Measurements from ENCODE around the gene CACNA1D. TPM values are rescaled to one million over a fixed set of nuclear protein-coding genes. Genes with fewer than 3 reads are reported as not detected.

CACNA1D gene
- total RNA-seq, 1 experiment from 2014 or later: not detected

GRCh38 chr3:53749448-53749847 lies 255.0 kb downstream of the CACNA1D start:
- H3K27me3 ChIP-seq (ENCODE audit: low read length): no peaks in the 10 kb centered on the region
- no peaks in the 10 kb centered on the region for H4K20me1 ChIP-seq (ENCODE audit: insufficient read depth, low read depth, low read length)
- H3K79me2 ChIP-seq (ENCODE audit: low read length): no peaks in the 10 kb centered on the region
- H3K4me2 ChIP-seq (ENCODE audit: low read depth, low read length, poor library complexity, severe bottlenecking): no peak overlapping the region
- H3K4me1 ChIP-seq (ENCODE audit: low read length): peaks cover 22% of the 10 kb centered on the region
- no peaks in the 10 kb centered on the region for H3K36me3 ChIP-seq (ENCODE audit: insufficient read depth, low read length)
- H3K9ac ChIP-seq (ENCODE audit: low read length): no peak overlapping the region
- DNase-seq: no peak
- no peaks in the 10 kb centered on the region for H3K9me2 ChIP-seq (replicated peaks; ENCODE audit: insufficient read depth, low read length)
- H2AFZ ChIP-seq (ENCODE audit: low read length): no peak overlapping the region
- H3K9me3 ChIP-seq (ENCODE audit: low read length): no peaks in the 10 kb centered on the region
- no peak overlapping the region for H3K4me3 ChIP-seq (ENCODE audit: low read length)
- no peak overlapping the region for H3K27ac ChIP-seq (ENCODE audit: low read length)

GRCh38 chr3:53750253-53751210 lies 256.1 kb downstream of the CACNA1D start:
- DNase-seq: no peak
- Histone ChIP-seq H3K4me3 (ENCODE audit: low read length) (no peak overlapping the region), H3K9ac (ENCODE audit: low read length) (no peak overlapping the region), H3K9me2 (replicated peaks; ENCODE audit: insufficient read depth, low read length) (no peaks in the 10 kb centered on the region), H3K27me3 (ENCODE audit: low read length) (no peaks in the 10 kb centered on the region), H2AFZ (ENCODE audit: low read length) (no peak overlapping the region), H3K79me2 (ENCODE audit: low read length) (no peaks in the 10 kb centered on the region), H3K27ac (ENCODE audit: low read length) (no peak overlapping the region), H3K4me1 (ENCODE audit: low read length) (peaks cover 22% of the 10 kb centered on the region), H3K9me3 (ENCODE audit: low read length) (no peaks in the 10 kb centered on the region), H4K20me1 (ENCODE audit: insufficient read depth, low read depth, low read length) (no peaks in the 10 kb centered on the region), H3K4me2 (ENCODE audit: low read depth, low read length, poor library complexity, severe bottlenecking) (no peak overlapping the region), H3K36me3 (ENCODE audit: insufficient read depth, low read length) (no peaks in the 10 kb centered on the region)

GRCh38 chr3:53753518-53754183 lies 259.2 kb downstream of the CACNA1D start:
- Histone ChIP-seq H2AFZ (ENCODE audit: low read length) (peak overlapping the region; percentile 30), H3K27me3 (ENCODE audit: low read length) (no peaks in the 10 kb centered on the region), H3K27ac (ENCODE audit: low read length) (no peak overlapping the region), H3K79me2 (ENCODE audit: low read length) (no peaks in the 10 kb centered on the region), H3K9me3 (ENCODE audit: low read length) (no peaks in the 10 kb centered on the region), H3K4me1 (ENCODE audit: low read length) (peaks cover 15% of the 10 kb centered on the region), H3K9me2 (replicated peaks; ENCODE audit: insufficient read depth, low read length) (no peaks in the 10 kb centered on the region), H3K9ac (ENCODE audit: low read length) (no peak overlapping the region), H3K4me3 (ENCODE audit: low read length) (no peak overlapping the region), H4K20me1 (ENCODE audit: insufficient read depth, low read depth, low read length) (no peaks in the 10 kb centered on the region), H3K4me2 (ENCODE audit: low read depth, low read length, poor library complexity, severe bottlenecking) (no peak overlapping the region), H3K36me3 (ENCODE audit: insufficient read depth, low read length) (no peaks in the 10 kb centered on the region)
- peak; percentile 56 for DNase-seq

GRCh38 chr3:53754325-53754724 lies 259.9 kb downstream of the CACNA1D start:
- H3K9ac ChIP-seq (ENCODE audit: low read length): no peak overlapping the region
- peaks cover 11% of the 10 kb centered on the region for H3K4me1 ChIP-seq (ENCODE audit: low read length)
- no peaks in the 10 kb centered on the region for H3K36me3 ChIP-seq (ENCODE audit: insufficient read depth, low read length)
- no peak overlapping the region for H3K4me2 ChIP-seq (ENCODE audit: low read depth, low read length, poor library complexity, severe bottlenecking)
- no peak for DNase-seq
- no peaks in the 10 kb centered on the region for H3K9me2 ChIP-seq (replicated peaks; ENCODE audit: insufficient read depth, low read length)
- H4K20me1 ChIP-seq (ENCODE audit: insufficient read depth, low read depth, low read length): no peaks in the 10 kb centered on the region
- no peaks in the 10 kb centered on the region for H3K27me3 ChIP-seq (ENCODE audit: low read length)
- H3K9me3 ChIP-seq (ENCODE audit: low read length): no peaks in the 10 kb centered on the region
- H3K79me2 ChIP-seq (ENCODE audit: low read length): no peaks in the 10 kb centered on the region
- H2AFZ ChIP-seq (ENCODE audit: low read length): no peak overlapping the region
- no peak overlapping the region for H3K4me3 ChIP-seq (ENCODE audit: low read length)
- H3K27ac ChIP-seq (ENCODE audit: low read length): no peak overlapping the region

GRCh38 chr3:53758846-53759245 lies 264.4 kb downstream of the CACNA1D start:
- H3K9ac ChIP-seq (ENCODE audit: low read length): no peak overlapping the region
- no peaks in the 10 kb centered on the region for H3K27me3 ChIP-seq (ENCODE audit: low read length)
- peaks cover 3% of the 10 kb centered on the region; the same call in 1 of the 2 replicates for H3K4me1 ChIP-seq (ENCODE audit: low read length)
- no peak overlapping the region for H2AFZ ChIP-seq (ENCODE audit: low read length)
- no peak overlapping the region for H3K27ac ChIP-seq (ENCODE audit: low read length)
- H3K9me2 ChIP-seq (replicated peaks; ENCODE audit: insufficient read depth, low read length): no peaks in the 10 kb centered on the region
- H4K20me1 ChIP-seq (ENCODE audit: insufficient read depth, low read depth, low read length): no peaks in the 10 kb centered on the region
- no peak for DNase-seq
- H3K4me2 ChIP-seq (ENCODE audit: low read depth, low read length, poor library complexity, severe bottlenecking): no peak overlapping the region
- H3K36me3 ChIP-seq (ENCODE audit: insufficient read depth, low read length): no peaks in the 10 kb centered on the region
- H3K4me3 ChIP-seq (ENCODE audit: low read length): no peak overlapping the region
- H3K9me3 ChIP-seq (ENCODE audit: low read length): no peaks in the 10 kb centered on the region
- H3K79me2 ChIP-seq (ENCODE audit: low read length): no peaks in the 10 kb centered on the region

- Histone ChIP-seq H3K27ac (ENCODE audit: low read length) (no peak overlapping the region), H3K9me2 (replicated peaks; ENCODE audit: insufficient read depth, low read length) (no peaks in the 10 kb centered on the region), H3K36me3 (ENCODE audit: insufficient read depth, low read length) (no peaks in the 10 kb centered on the region), H4K20me1 (ENCODE audit: insufficient read depth, low read depth, low read length) (no peaks in the 10 kb centered on the region), H3K4me3 (ENCODE audit: low read length) (no peak overlapping the region), H3K9ac (ENCODE audit: low read length) (no peak overlapping the region), H3K4me2 (ENCODE audit: low read depth, low read length, poor library complexity, severe bottlenecking) (no peak overlapping the region), H3K4me1 (ENCODE audit: low read length) (0 out of 2 replicates have a peak, but pooled peaks cover under 1% of the 10 kb centered on the region), H3K79me2 (ENCODE audit: low read length) (no peaks in the 10 kb centered on the region), H3K27me3 (ENCODE audit: low read length) (no peaks in the 10 kb centered on the region), H3K9me3 (ENCODE audit: low read length) (no peaks in the 10 kb centered on the region), H2AFZ (ENCODE audit: low read length) (no peak overlapping the region)
- DNase-seq: no peak
Observed at GRCh38 chr3:53763353-53763752, 268.9 kb downstream of the CACNA1D start.

- Histone ChIP-seq H3K27ac (ENCODE audit: low read length) (no peak overlapping the region), H3K4me3 (ENCODE audit: low read length) (no peak overlapping the region), H3K79me2 (ENCODE audit: low read length) (no peaks in the 10 kb centered on the region), H3K36me3 (ENCODE audit: insufficient read depth, low read length) (no peaks in the 10 kb centered on the region), H3K9me3 (ENCODE audit: low read length) (no peaks in the 10 kb centered on the region), H3K27me3 (ENCODE audit: low read length) (no peaks in the 10 kb centered on the region), H3K9me2 (replicated peaks; ENCODE audit: insufficient read depth, low read length) (no peaks in the 10 kb centered on the region), H3K4me2 (ENCODE audit: low read depth, low read length, poor library complexity, severe bottlenecking) (no peak overlapping the region), H3K9ac (ENCODE audit: low read length) (no peak overlapping the region), H4K20me1 (ENCODE audit: insufficient read depth, low read depth, low read length) (no peaks in the 10 kb centered on the region), H2AFZ (ENCODE audit: low read length) (no peak overlapping the region), H3K4me1 (ENCODE audit: low read length) (peaks cover 9% of the 10 kb centered on the region)
- no peak for DNase-seq
Observed at GRCh38 chr3:53764026-53764775, 269.8 kb downstream of the CACNA1D start.

- no peak overlapping the region for H3K9ac ChIP-seq (ENCODE audit: low read length)
- no peaks in the 10 kb centered on the region for H4K20me1 ChIP-seq (ENCODE audit: insufficient read depth, low read depth, low read length)
- no peaks in the 10 kb centered on the region for H3K36me3 ChIP-seq (ENCODE audit: insufficient read depth, low read length)
- no peak overlapping the region for H3K27ac ChIP-seq (ENCODE audit: low read length)
- H3K27me3 ChIP-seq (ENCODE audit: low read length): no peaks in the 10 kb centered on the region
- no peak for DNase-seq
- peaks cover 9% of the 10 kb centered on the region for H3K4me1 ChIP-seq (ENCODE audit: low read length)
- H3K79me2 ChIP-seq (ENCODE audit: low read length): no peaks in the 10 kb centered on the region
- H2AFZ ChIP-seq (ENCODE audit: low read length): no peak overlapping the region
- H3K4me2 ChIP-seq (ENCODE audit: low read depth, low read length, poor library complexity, severe bottlenecking): no peak overlapping the region
- H3K9me3 ChIP-seq (ENCODE audit: low read length): no peaks in the 10 kb centered on the region
- H3K9me2 ChIP-seq (replicated peaks; ENCODE audit: insufficient read depth, low read length): no peaks in the 10 kb centered on the region
- no peak overlapping the region for H3K4me3 ChIP-seq (ENCODE audit: low read length)
Observed at GRCh38 chr3:53765753-53766152, 271.3 kb downstream of the CACNA1D start.

All from Karpas-422 (cell line).